Ascending aorta (tissue), 2 donors: Measurements from ENCODE around the gene TMTC2. TPM values are rescaled to one million over a fixed set of nuclear protein-coding genes. Genes with fewer than 3 reads are reported as not detected.

ENCODE experiments used
- DNase-seq, 2 donors: peaks; one replicate each; pipeline ENCODE4 v3.0.0-alpha.2; 2019; ENCODE audit warnings: low spot score in 2 of 2
- H3K27ac ChIP-seq, 2 donors: fragments of 200-600 bp; sonication (generic); one replicate each; pipeline ENCODE4 v1.5.1; 2016 to 2017; ENCODE audit warnings: mild to moderate bottlenecking in 1 of 2
- H3K27me3 ChIP-seq: fragments of 200-600 bp; sonication (generic); one replicate; pipeline ENCODE4 v1.5.1; 2017
- H3K36me3 ChIP-seq, 2 donors: fragments of 200-600 bp; sonication (generic); one replicate each; pipeline ENCODE4 v1.5.1; 2016
- H3K4me1 ChIP-seq, 2 donors: fragments of 200-600 bp; sonication (generic); one replicate each; pipeline ENCODE4 v1.5.1; 2016 to 2017; ENCODE audit warnings: mild to moderate bottlenecking in 1 of 2
- H3K4me3 ChIP-seq, 2 donors: fragments of 200-600 bp; sonication (generic); one replicate each; pipeline ENCODE4 v1.5.1; 2016 to 2017; ENCODE audit warnings: mild to moderate bottlenecking in 1 of 2
- H3K9me3 ChIP-seq, 2 donors: fragments of 200-600 bp; sonication (generic); one replicate each; pipeline ENCODE4 v1.5.1; 2016
- CTCF ChIP-seq, 3 experiments: fragments of 200-600 bp in 2 of 3; fragments of 450-650 bp in 1 of 3; sonication (generic) in 2 of 3; IDR thresholded peaks; one replicate each; pipeline ENCODE4 v1.5.1; 2016 to 2019; ENCODE audit warnings: antibody characterized with exemption in 3 of 3, mild to moderate bottlenecking in 1 of 3, moderate library complexity in 1 of 3
- intact Hi-C: fragments of 100-400 bp; cut with DNase I; formaldehyde crosslinking; loops from one replicate; pipeline ENCODE4 v1.15.1; 2023
- total RNA-seq: library from RNA; depleted of rRNA; stranded (reverse); fragments of >200 nt; gene quantifications from one replicate; pipeline ENCODE4 v1.1.0, GENCODE V29; 2016

TMTC2 gene
- total RNA-seq, 1 donor from 2014 or later: 6.8 TPM

GRCh38 chr12:83067981-83068380, 381.3 kb downstream of the TMTC2 start:
- H3K36me3 ChIP-seq: no peaks in the 10 kb centered on the region
- H3K4me3 ChIP-seq: no peak overlapping the region
- DNase-seq: no peak
- no peaks in the 10 kb centered on the region for H3K9me3 ChIP-seq
- no peak for TF ChIP-seq CTCF (IDR thresholded peaks at IDR 0.05)
- no peaks in the 10 kb centered on the region for H3K27me3 ChIP-seq
- no peak overlapping the region for H3K27ac ChIP-seq
- no peaks in the 10 kb centered on the region for H3K4me1 ChIP-seq
- intact Hi-C loops: no loop called here

GRCh38 chr12:83074358-83074894, 387.7 kb downstream of the TMTC2 start:
- no peak overlapping the region for H3K4me3 ChIP-seq
- intact Hi-C loops: no loop called here

DNA sequence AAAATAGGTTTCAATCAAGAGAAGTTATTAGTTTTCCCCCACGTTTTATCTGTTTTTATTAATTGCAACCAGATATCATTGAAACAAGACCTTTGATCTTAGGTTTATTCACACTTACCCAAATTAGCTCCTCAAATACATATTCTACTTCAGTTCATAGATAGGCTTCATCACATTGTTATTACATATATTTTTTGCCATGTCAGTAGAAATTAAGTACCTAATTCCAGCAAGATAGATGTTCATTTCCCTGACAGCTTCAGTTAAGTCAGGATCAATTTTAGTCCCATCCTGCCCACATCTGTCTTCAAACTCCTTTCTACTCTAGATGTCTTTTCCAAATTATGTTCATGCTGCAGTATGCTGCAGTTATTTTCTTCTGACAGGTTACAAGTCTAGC, 388.8 kb downstream of the TMTC2 start:
- Histone ChIP-seq H3K4me1 (no peaks in the 10 kb centered on the region), H3K36me3 (no peaks in the 10 kb centered on the region), H3K27ac (no peak overlapping the region), H3K27me3 (no peaks in the 10 kb centered on the region), H3K4me3 (no peak overlapping the region), H3K9me3 (no peaks in the 10 kb centered on the region)
- no peak for DNase-seq
- TF ChIP-seq CTCF (IDR thresholded peaks at IDR 0.05): no peak
- intact Hi-C loops: no loop called here

More at GRCh38 chr12:83074358-83074894, 387.7 kb downstream of the TMTC2 start:
- H3K4me1 ChIP-seq: no peaks in the 10 kb centered on the region
- H3K27ac ChIP-seq: no peak overlapping the region
- no peak for DNase-seq
- H3K9me3 ChIP-seq: no peaks in the 10 kb centered on the region
- no peaks in the 10 kb centered on the region for H3K36me3 ChIP-seq
- TF ChIP-seq CTCF (IDR thresholded peaks at IDR 0.05): no peak
- no peaks in the 10 kb centered on the region for H3K27me3 ChIP-seq

- TF ChIP-seq CTCF (IDR thresholded peaks at IDR 0.05): no peak
- intact Hi-C loops: no loop called here
- no peaks in the 10 kb centered on the region for H3K4me1 ChIP-seq
- no peak overlapping the region for H3K27ac ChIP-seq
- H3K36me3 ChIP-seq: no peaks in the 10 kb centered on the region
- H3K4me3 ChIP-seq: no peak overlapping the region
- DNase-seq: no peak
- H3K9me3 ChIP-seq: no peaks in the 10 kb centered on the region
- no peaks in the 10 kb centered on the region for H3K27me3 ChIP-seq
These were observed 390.3 kb downstream of the TMTC2 start for GRCh38 chr12:83077041-83077440.

GRCh38 chr12:83082690-83083276, 396.1 kb downstream of the TMTC2 start:
- H3K4me3 ChIP-seq: no peak overlapping the region
- H3K9me3 ChIP-seq: no peaks in the 10 kb centered on the region

More at GRCh38 chr12:83082690-83083276, 396.1 kb downstream of the TMTC2 start:
- DNase-seq: no peak
- TF ChIP-seq CTCF (IDR thresholded peaks at IDR 0.05): no peak
- Histone ChIP-seq H3K4me1 (no peaks in the 10 kb centered on the region), H3K27me3 (no peaks in the 10 kb centered on the region), H3K27ac (no peak overlapping the region), H3K36me3 (no peaks in the 10 kb centered on the region)
- intact Hi-C loops: no loop called here
